T-cell (primary cell): ENCODE measurements around the gene SYT14. TPM values are rescaled to one million over a fixed set of nuclear protein-coding genes. Genes with fewer than 3 reads are reported as not detected.
"Not testable (repeated sequence)": the region's sequence is repeated elsewhere in the genome, so short reads cannot be mapped to it uniquely, and the experiment has no call there.

ENCODE experiments used
- ATAC-seq, 4 experiments: fragments of 200-7000 bp in 3 of 4; fragments of 150-1000 bp in 1 of 4; cut with Tn5 transposase; replicated peaks in 1 of 4; 1 replicate in 3 of 4; 2 replicates in 1 of 4; pipeline ENCODE4 v1.10.0; 2021; ENCODE audit warnings: moderate library complexity in 3 of 4, mild to moderate bottlenecking in 2 of 4, moderate number of reproducible peaks in 1 of 4
- CTCF ChIA-PET, 2 donors: fragments of 300-600 bp; sonication (Branson Sonifier 250); formaldehyde crosslinking; loops; one replicate each; lab custom pipeline; 2022; ENCODE audit warnings: antibody characterized with exemption in 2 of 2; lab: Charles Lee
- POLR2A ChIA-PET, 2 donors: fragments of 300-600 bp; sonication (Branson Sonifier 250); formaldehyde crosslinking; loops; one replicate each; lab custom pipeline; 2022; ENCODE audit warnings: antibody characterized with exemption in 2 of 2; lab: Charles Lee
- DNase-seq, 35 experiments: peaks; one replicate each; pipeline versions ENCODE4 v3.0.0 to v3.0.0-alpha.2; 2013 to 2023
- H3K27ac ChIP-seq: one replicate; pipeline ENCODE4 v1.5.1; 2013; ENCODE audit warnings: low read length
- H3K27me3 ChIP-seq, 2 experiments: replicated peaks in 1 of 2; 1 replicate in 1 of 2; 2 replicates in 1 of 2; pipeline versions ENCODE4 v1.6.1 to v1.7.0; 2013; ENCODE audit warnings: low read length in 1 of 2, mixed read lengths in 1 of 2; ENCODE audit not compliant: control insufficient read depth in 2 of 2, insufficient read depth in 2 of 2; ENCODE audit errors: extremely low read depth in 1 of 2
- H3K36me3 ChIP-seq, 2 donors: 1 replicate in 1 of 2; 2 replicates in 1 of 2; pipeline versions ENCODE4 v1.6.1 to v1.7.0; 2013; ENCODE audit warnings: low read length in 1 of 2; ENCODE audit not compliant: control insufficient read depth in 2 of 2, insufficient read depth in 1 of 2; ENCODE audit errors: extremely low read depth in 1 of 2
- H3K4me1 ChIP-seq, 2 experiments: 1 replicate in 1 of 2; 2 replicates in 1 of 2; pipeline versions ENCODE4 v1.6.1 to v1.7.0; 2013; ENCODE audit warnings: low read length in 2 of 2, mixed read lengths in 1 of 2; ENCODE audit not compliant: insufficient read depth in 2 of 2, control insufficient read depth in 1 of 2; ENCODE audit errors: extremely low read depth in 1 of 2
- H3K4me3 ChIP-seq, 2 donors: 1 replicate in 1 of 2; 2 replicates in 1 of 2; pipeline versions ENCODE4 v1.5.1 to v1.7.0; 2013; ENCODE audit warnings: mild to moderate bottlenecking in 2 of 2, low read length in 1 of 2, moderate library complexity in 1 of 2; ENCODE audit not compliant: control insufficient read depth in 1 of 2; ENCODE audit errors: extremely low read depth in 1 of 2
- H3K9me3 ChIP-seq: 2 replicates; pipeline ENCODE4 v1.7.0; 2013
- H3K27ac Mint-ChIP-seq, 2 donors: one replicate each; pipeline ENCODE4 v1.8.0; 2020 to 2021; ENCODE audit warnings: mild to moderate bottlenecking in 2 of 2, mixed read lengths in 2 of 2
- H3K27me3 Mint-ChIP-seq, 2 donors: one replicate each; pipeline ENCODE4 v1.8.0; 2021 to 2022; ENCODE audit warnings: mixed read lengths in 2 of 2
- H3K36me3 Mint-ChIP-seq: one replicate; pipeline ENCODE4 v1.8.0; 2021; ENCODE audit warnings: mixed read lengths
- H3K4me1 Mint-ChIP-seq, 3 donors: one replicate each; pipeline ENCODE4 v1.8.0; 2020 to 2022; ENCODE audit warnings: mixed read lengths in 3 of 3, mild to moderate bottlenecking in 1 of 3
- H3K4me3 Mint-ChIP-seq, 3 donors: one replicate each; pipeline ENCODE4 v1.8.0; 2020 to 2022; ENCODE audit warnings: mild to moderate bottlenecking in 3 of 3, mixed read lengths in 3 of 3, moderate library complexity in 3 of 3
- H3K9me3 Mint-ChIP-seq, 3 donors: one replicate each; pipeline ENCODE4 v1.8.0; 2020 to 2022; ENCODE audit warnings: mixed read lengths in 3 of 3
- WGBS: methylation state at CpG from one replicate; pipeline ENCODE4 v1.1.5; 2013; ENCODE audit warnings: missing lambda C conversion rate; ENCODE audit not compliant: insufficient coverage; 5-methylcytosine and 5-hydroxymethylcytosine counted together
- total RNA-seq, 35 experiments: library from RNA in 6 of 35; stranded (reverse) in 6 of 35; fragments of 120-200 nt in 1 of 35; gene quantifications; one replicate each; pipeline versions ENCODE4 v1.2.1 to v1.2.4 and lab custom pipeline; 2013 to 2026

SYT14 gene
- total RNA-seq, 5 donors from 2014 or later (not counting 1 experiment from before 2014, with no cell fraction given): not detected

DNA sequence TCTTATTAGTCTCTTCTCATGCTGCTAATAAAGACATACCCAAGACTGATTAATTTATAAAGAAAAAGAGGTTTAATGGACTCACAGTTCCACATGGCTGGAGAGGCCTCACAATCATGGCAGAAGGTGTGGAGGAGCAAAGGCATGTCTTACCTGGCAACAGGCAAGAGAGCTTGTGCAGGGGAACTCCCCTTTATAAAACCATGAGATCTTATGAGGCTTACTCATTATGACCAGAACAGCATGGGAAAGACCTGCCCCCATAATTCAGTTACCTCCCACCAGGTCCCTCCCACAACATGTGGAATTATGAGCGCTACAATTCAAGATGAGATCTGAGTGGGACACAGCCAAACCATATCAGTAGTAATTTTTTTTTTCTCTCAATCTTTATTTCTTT lies 33.2 kb upstream of the SYT14 start:
- POLR2A ChIA-PET, H3K9me3 Mint-ChIP-seq, H3K36me3 ChIP-seq, H3K27me3 Mint-ChIP-seq, H3K9me3 ChIP-seq, H3K27ac Mint-ChIP-seq, CTCF ChIA-PET, H3K4me1 ChIP-seq, H3K4me3 ChIP-seq, H3K36me3 Mint-ChIP-seq, H3K4me3 Mint-ChIP-seq, DNase-seq, H3K4me1 Mint-ChIP-seq, H3K27me3 ChIP-seq, ATAC-seq, H3K27ac ChIP-seq: not testable (repeated sequence)
- no CpG with 5 or more reads among the region's 1 CpG for WGBS

DNA sequence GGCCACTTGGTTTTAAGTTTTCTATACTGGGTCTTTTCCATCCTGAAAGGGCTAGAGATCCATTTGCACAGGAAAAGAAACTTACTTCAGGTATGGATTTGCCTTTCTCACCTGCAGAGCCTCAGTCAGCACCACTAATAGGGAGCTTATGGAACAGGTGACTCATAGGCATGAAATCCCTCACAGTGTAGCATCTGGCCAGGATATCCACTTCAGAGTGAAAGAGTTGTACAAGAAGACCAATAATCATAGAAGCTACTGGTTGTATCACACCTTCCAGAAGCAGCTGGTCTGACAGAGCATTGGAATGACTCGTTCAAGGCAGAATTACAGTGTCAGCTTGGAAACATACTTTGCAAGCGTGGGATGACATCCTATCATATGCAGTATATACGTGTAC lies 26.3 kb upstream of the SYT14 start:
- no peak overlapping the region for H3K4me3 Mint-ChIP-seq
- Histone ChIP-seq H3K4me1 (no peaks in the 10 kb centered on the region), H3K27me3 (no peaks in the 10 kb centered on the region), H3K4me3 (no peak overlapping the region), H3K36me3 (no peaks in the 10 kb centered on the region), H3K9me3 (no peaks in the 10 kb centered on the region), H3K27ac (no peak overlapping the region)
- no peaks in the 10 kb centered on the region for H3K4me1 Mint-ChIP-seq
- no peak for ATAC-seq
- no peaks in the 10 kb centered on the region for H3K36me3 Mint-ChIP-seq
- DNase-seq: no peak
- H3K9me3 Mint-ChIP-seq: peaks cover 0 to 8% (median 0%) of the 10 kb centered on the region in 3 donors
- no peak overlapping the region for H3K27ac Mint-ChIP-seq
- no CpG with 5 or more reads among the region's 3 CpGs for WGBS
- CTCF ChIA-PET: no interaction called here
- peaks cover 0 to 5% of the 10 kb centered on the region in 2 donors for H3K27me3 Mint-ChIP-seq
- POLR2A ChIA-PET: no interaction called here

DNA sequence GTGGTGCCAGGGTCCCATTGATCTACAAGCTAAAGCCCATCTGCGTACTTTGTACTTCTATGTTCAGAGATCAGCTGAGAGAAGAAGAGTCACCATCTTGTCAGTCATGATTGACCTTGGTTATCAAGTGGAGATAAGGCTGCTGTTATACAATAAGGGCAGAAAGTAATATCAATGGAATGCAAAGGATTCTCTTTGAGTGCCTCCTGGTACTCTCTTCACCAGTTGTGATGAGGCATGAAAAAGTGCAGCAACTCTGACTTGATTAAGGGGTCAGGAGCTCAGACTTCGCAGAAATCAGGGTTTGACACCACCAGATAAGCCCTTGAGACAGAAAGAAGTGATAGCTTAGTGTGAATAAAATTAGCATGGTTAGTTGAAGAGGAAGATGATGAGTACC lies 25.7 kb upstream of the SYT14 start:
- Mint-ChIP-seq H3K4me1 (no peaks in the 10 kb centered on the region), H3K27me3 (peaks cover 0 to 5% of the 10 kb centered on the region in 2 donors), H3K27ac (no peak overlapping the region), H3K9me3 (peaks cover 0 to 8% (median 0%) of the 10 kb centered on the region in 3 donors), H3K4me3 (no peak overlapping the region), H3K36me3 (no peaks in the 10 kb centered on the region)
- H3K4me3 ChIP-seq: no peak overlapping the region
- H3K4me1 ChIP-seq: no peaks in the 10 kb centered on the region
- no peaks in the 10 kb centered on the region for H3K36me3 ChIP-seq
- ChIA-PET CTCF (no interaction called here), POLR2A (no interaction called here)
- no peaks in the 10 kb centered on the region for H3K27me3 ChIP-seq
- no CpG with 5 or more reads among the region's 2 CpGs for WGBS
- no peak for DNase-seq
- no peak overlapping the region for H3K27ac ChIP-seq
- ATAC-seq: no peak
- H3K9me3 ChIP-seq: no peaks in the 10 kb centered on the region

DNA sequence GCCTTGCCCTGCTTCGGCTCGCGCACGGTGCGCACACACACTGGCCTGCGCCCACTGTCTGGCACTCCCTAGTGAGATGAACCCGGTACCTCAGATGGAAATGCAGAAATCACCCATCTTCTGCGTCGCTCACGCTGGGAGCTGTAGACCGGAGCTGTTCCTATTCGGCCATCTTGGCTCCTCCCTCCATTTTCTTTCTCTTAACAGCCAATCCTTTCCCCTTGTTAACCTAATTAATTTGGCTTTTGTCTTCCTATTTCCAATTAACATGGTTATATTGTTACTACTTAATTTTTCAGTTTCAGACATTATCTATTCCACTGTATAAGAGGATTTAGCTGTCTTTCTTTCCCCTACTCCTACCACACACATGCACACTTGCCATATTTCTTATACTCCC lies 18.4 kb upstream of the SYT14 start:
- H3K27me3 ChIP-seq, H3K4me1 ChIP-seq, CTCF ChIA-PET, POLR2A ChIA-PET, H3K27ac ChIP-seq, H3K4me1 Mint-ChIP-seq, H3K4me3 ChIP-seq, H3K36me3 ChIP-seq, ATAC-seq, DNase-seq, H3K27ac Mint-ChIP-seq, H3K9me3 ChIP-seq, H3K4me3 Mint-ChIP-seq, H3K27me3 Mint-ChIP-seq, H3K36me3 Mint-ChIP-seq: not testable (repeated sequence)
- WGBS: no CpG with 5 or more reads among the region's 12 CpGs
- peaks cover 8 to 13% (median 11%) of the 10 kb centered on the region in 3 donors for H3K9me3 Mint-ChIP-seq

DNA sequence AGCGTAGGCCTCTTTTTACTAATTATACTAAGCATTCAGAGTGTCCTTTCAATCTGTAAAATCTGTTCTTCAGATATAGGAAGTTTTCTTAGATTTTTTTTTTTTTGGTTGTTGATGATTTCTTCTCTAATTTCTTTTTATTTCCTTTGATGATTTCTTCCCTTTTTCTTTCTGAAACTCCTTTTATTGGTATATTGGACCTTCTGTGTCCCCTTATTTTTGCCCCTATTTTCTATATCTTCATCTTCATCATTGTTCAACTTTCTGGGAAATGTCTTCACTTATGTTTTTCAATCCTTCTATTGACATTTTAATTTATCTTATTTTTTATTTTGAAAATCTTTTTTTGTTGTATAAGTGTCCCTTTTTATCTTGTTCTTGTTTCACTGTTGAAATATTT lies 17.2 kb upstream of the SYT14 start:
- Mint-ChIP-seq H3K4me3 (no peak overlapping the region), H3K36me3 (no peaks in the 10 kb centered on the region), H3K4me1 (no peaks in the 10 kb centered on the region), H3K9me3 (peaks cover 8 to 13% (median 11%) of the 10 kb centered on the region in 3 donors), H3K27me3 (peaks cover 11% of the 10 kb centered on the region in 2 donors), H3K27ac (no peak overlapping the region)
- WGBS: no CpG with 5 or more reads among the region's 1 CpG
- Histone ChIP-seq H3K4me3 (no peak overlapping the region), H3K4me1 (no peaks in the 10 kb centered on the region), H3K36me3 (no peaks in the 10 kb centered on the region), H3K9me3 (no peaks in the 10 kb centered on the region), H3K27ac (no peak overlapping the region), H3K27me3 (no peaks in the 10 kb centered on the region)
- POLR2A ChIA-PET: no interaction called here
- CTCF ChIA-PET: no interaction called here
- no peak for ATAC-seq
- DNase-seq: no peak

DNA sequence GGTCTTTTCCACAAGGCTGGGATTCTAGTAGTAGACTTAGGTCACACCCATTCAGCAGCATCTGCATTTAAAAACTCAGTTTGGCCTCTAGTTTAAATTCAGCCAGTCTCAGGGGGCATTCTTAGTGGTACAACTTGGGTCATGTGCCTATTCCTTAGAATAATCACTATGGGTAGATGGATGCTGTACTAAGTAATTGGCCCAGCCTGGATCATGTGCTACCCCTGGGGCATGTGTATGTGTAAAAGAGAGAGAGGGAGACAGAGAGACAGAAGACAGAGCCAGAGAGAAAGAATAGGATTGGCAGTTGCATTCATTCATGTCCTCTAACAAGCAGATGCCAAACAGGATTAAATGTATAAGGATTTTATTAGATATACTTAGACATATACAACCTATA lies 13.6 kb upstream of the SYT14 start:
- H3K4me1 ChIP-seq: no peaks in the 10 kb centered on the region
- Mint-ChIP-seq H3K4me1 (no peaks in the 10 kb centered on the region), H3K27me3 (peaks cover 17 to 20% of the 10 kb centered on the region in 2 donors), H3K27ac (no peak overlapping the region), H3K9me3 (peaks cover 8 to 13% (median 11%) of the 10 kb centered on the region in 3 donors), H3K4me3 (no peak overlapping the region), H3K36me3 (no peaks in the 10 kb centered on the region)
- H3K4me3 ChIP-seq: no peak overlapping the region
- H3K36me3 ChIP-seq: no peaks in the 10 kb centered on the region
- ATAC-seq: no peak
- DNase-seq: no peak
- CTCF ChIA-PET: no interaction called here
- no peaks in the 10 kb centered on the region for H3K9me3 ChIP-seq
- H3K27me3 ChIP-seq: peaks cover 0 to 3% of the 10 kb centered on the region in 2 experiments
- no peak overlapping the region for H3K27ac ChIP-seq
- POLR2A ChIA-PET: no interaction called here

DNA sequence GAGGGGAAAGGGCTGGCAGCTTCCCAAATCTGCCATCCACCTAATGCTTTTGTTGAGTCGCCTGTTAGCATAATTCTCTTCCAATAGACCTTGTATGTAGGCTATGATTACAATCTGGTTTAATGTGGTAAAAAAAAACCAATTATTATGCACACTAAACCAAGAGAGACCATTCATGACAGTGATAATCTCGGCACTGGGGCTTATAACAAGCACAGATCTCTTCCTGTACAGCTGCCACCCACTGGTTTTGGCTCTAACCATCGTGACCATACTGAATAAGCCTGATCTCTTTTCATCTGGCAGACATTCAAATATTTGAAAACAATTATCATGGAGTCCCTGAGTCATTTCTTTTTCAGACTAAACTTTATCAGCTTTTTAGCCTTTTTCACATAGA lies 12.0 kb upstream of the SYT14 start:
- WGBS: 0% methylated on average over 1 of the region's 3 CpGs
- CTCF ChIA-PET: no interaction called here
- peaks cover 19% of the 10 kb centered on the region in 2 donors for H3K27me3 Mint-ChIP-seq

More for the DNA sequence above, 12.0 kb upstream of the SYT14 start:
- no peak overlapping the region for H3K4me3 ChIP-seq
- DNase-seq: no peak
- Mint-ChIP-seq H3K4me3 (no peak overlapping the region), H3K36me3 (no peaks in the 10 kb centered on the region), H3K4me1 (no peaks in the 10 kb centered on the region), H3K9me3 (peaks cover 0 to 3% (median 2%) of the 10 kb centered on the region in 3 donors), H3K27ac (no peak overlapping the region)
- H3K27ac ChIP-seq: no peak overlapping the region
- POLR2A ChIA-PET: no interaction called here
- H3K4me1 ChIP-seq: no peaks in the 10 kb centered on the region
- peaks cover 0 to 3% of the 10 kb centered on the region in 2 experiments for H3K27me3 ChIP-seq
- no peak for ATAC-seq
- no peaks in the 10 kb centered on the region for H3K36me3 ChIP-seq
- H3K9me3 ChIP-seq: no peaks in the 10 kb centered on the region
